Measurements from ENCODE around the gene FAM20A. TPM values are rescaled to one million over a fixed set of nuclear protein-coding genes. Genes with fewer than 3 reads are reported as not detected.
A peak's percentile ranks its signal among the peaks of the same experiment; 100 is the strongest.
"Not testable (repeated sequence)": the region's sequence is repeated elsewhere in the genome, so short reads cannot be mapped to it uniquely, and the experiment has no call there.

The FAM20A gene
- total RNA-seq, 1 donor from 2014 or later = 0.37 TPM

GRCh38 chr17:68587026-68587425 lies 14.1 kb downstream of the FAM20A start:
- Mint-ChIP-seq H3K36me3 (ENCODE audit: unreplicated experiment) (peaks cover 10% of the 10 kb centered on the region), H3K4me3 (ENCODE audit: unreplicated experiment) (no peak overlapping the region), H3K27ac (ENCODE audit: unreplicated experiment) (no peak overlapping the region), H3K27me3 (ENCODE audit: unreplicated experiment) (peaks cover 5% of the 10 kb centered on the region), H3K9me3 (ENCODE audit: unreplicated experiment) (peaks cover 3% of the 10 kb centered on the region), H3K4me1 (ENCODE audit: low read depth, unreplicated experiment) (peaks cover under 1% of the 10 kb centered on the region)
- TF ChIP-seq CTCF (IDR thresholded peaks at IDR 0.05; ENCODE audit: partially characterized antibody, unreplicated experiment) = no peak
- no peak for DNase-seq

- no peak overlapping the region for H3K4me3 Mint-ChIP-seq (ENCODE audit: unreplicated experiment)
- H3K36me3 Mint-ChIP-seq (ENCODE audit: unreplicated experiment) = peaks cover 10% of the 10 kb centered on the region
These were observed 15.5 kb downstream of the FAM20A start for GRCh38 chr17:68585643-68586042.

DNA sequence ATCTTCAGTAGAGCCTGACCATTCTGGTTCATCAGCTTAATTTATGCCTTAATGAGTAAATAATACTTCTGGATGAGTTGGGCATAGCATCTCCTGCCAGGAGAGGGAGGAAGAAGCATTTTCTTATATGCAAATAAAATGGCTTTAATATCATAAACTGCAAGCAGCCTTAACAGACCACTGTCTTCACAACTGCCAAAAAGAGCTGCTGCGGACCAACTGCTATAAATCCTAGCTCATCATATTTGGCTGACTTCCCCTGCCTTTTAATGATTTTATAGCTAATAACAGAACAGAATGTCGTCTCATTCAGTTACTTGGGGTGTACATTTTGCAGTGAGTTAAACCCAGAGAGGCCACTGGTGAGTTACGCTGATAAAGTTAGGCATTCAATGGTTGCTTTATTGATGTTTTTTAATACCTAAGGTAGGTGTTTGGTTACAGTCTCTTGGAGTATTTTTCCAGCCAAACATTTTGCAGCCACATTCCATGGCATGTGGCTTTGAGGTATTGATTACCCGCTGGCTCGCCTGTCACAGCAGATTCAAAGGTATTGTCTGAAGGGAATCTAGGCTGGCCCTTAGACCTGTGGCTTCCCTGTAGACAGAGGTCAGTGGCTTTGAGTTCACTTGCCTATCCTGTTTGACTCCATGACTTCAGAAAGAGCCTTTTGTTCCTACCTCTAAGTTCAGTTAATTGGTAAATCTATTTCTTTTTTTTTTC lies 16.4 kb downstream of the FAM20A start:
- Mint-ChIP-seq H3K27me3 (ENCODE audit: unreplicated experiment) (peaks cover 2% of the 10 kb centered on the region), H3K27ac (ENCODE audit: unreplicated experiment) (no peak overlapping the region), H3K36me3 (ENCODE audit: unreplicated experiment) (peaks cover 10% of the 10 kb centered on the region), H3K4me3 (ENCODE audit: unreplicated experiment) (no peak overlapping the region), H3K9me3 (ENCODE audit: unreplicated experiment) (no peaks in the 10 kb centered on the region), H3K4me1 (ENCODE audit: low read depth, unreplicated experiment) (peaks cover 4% of the 10 kb centered on the region)
- TF ChIP-seq CTCF (IDR thresholded peaks at IDR 0.05; ENCODE audit: partially characterized antibody, unreplicated experiment) = no peak
- no peak for DNase-seq

More at GRCh38 chr17:68585643-68586042, 15.5 kb downstream of the FAM20A start:
- peaks cover 3% of the 10 kb centered on the region for H3K27me3 Mint-ChIP-seq (ENCODE audit: unreplicated experiment)
- TF ChIP-seq CTCF (IDR thresholded peaks at IDR 0.05; ENCODE audit: partially characterized antibody, unreplicated experiment) = no peak
- no peak overlapping the region for H3K27ac Mint-ChIP-seq (ENCODE audit: unreplicated experiment)
- peaks cover under 1% of the 10 kb centered on the region for H3K9me3 Mint-ChIP-seq (ENCODE audit: unreplicated experiment)
- H3K4me1 Mint-ChIP-seq (ENCODE audit: low read depth, unreplicated experiment) = peaks cover 4% of the 10 kb centered on the region
- DNase-seq = no peak

GRCh38 chr17:68582867-68583266 lies 18.3 kb downstream of the FAM20A start:
- H3K27ac Mint-ChIP-seq (ENCODE audit: unreplicated experiment); DNase-seq; H3K4me3 Mint-ChIP-seq (ENCODE audit: unreplicated experiment); H3K36me3 Mint-ChIP-seq (ENCODE audit: unreplicated experiment); H3K27me3 Mint-ChIP-seq (ENCODE audit: unreplicated experiment); H3K9me3 Mint-ChIP-seq (ENCODE audit: unreplicated experiment); H3K4me1 Mint-ChIP-seq (ENCODE audit: low read depth, unreplicated experiment): not testable (repeated sequence)

DNA sequence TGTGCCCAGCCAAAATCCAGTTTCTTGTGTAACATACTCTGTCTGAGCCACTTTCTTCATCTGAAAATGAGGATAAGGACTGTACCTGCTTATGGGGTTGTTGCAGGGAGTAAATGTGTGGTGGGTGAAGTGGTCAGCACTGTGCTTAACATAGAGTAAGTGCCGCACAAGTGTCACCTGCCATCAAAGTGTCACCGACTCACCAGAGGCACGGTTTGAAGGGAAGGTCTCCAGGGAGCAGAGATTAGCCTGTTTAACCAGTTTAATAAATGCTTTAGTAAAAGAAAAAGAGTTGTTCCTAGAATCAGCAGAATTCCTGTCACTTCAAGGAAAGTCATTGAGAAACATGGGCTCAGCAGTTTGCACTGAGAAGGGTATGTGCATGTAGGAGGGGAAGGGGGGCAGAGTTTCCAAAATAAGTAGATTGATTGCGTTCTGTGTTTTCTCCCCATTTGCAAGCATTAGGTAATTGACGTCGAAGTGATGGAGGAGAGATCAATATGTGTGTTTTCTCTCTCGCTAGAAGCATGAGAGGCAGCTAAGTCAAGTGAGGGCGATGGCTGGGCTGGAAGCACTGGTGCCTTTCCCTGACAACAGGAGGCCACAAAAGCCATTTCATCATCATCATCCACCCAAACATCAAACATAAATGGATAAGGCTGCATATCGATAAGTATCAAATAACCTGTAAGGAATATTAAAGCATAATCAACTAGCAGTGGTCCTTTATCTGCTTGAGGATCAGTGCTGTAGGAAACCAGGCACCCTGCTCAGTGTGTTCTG lies 19.1 kb downstream of the FAM20A start:
- Mint-ChIP-seq H3K27ac (ENCODE audit: unreplicated experiment) (peak overlapping the region; percentile 72), H3K36me3 (ENCODE audit: unreplicated experiment) (no peaks in the 10 kb centered on the region), H3K27me3 (ENCODE audit: unreplicated experiment) (peaks cover under 1% of the 10 kb centered on the region), H3K4me3 (ENCODE audit: unreplicated experiment) (peak overlapping the region; percentile 24), H3K4me1 (ENCODE audit: low read depth, unreplicated experiment) (peaks cover 7% of the 10 kb centered on the region), H3K9me3 (ENCODE audit: unreplicated experiment) (no peaks in the 10 kb centered on the region)
- DNase-seq = no peak
- TF ChIP-seq CTCF (IDR thresholded peaks at IDR 0.05; ENCODE audit: partially characterized antibody, unreplicated experiment) = no peak

Measured in glutamatergic neuron (in vitro differentiated cells).